Activated CD8-positive, alpha-beta memory T cell treated with anti-CD3 and anti-CD28 coated beads, Interleukin-2, amount 50 U/mL, for 48 hours (primary cell): ENCODE results near the gene KRTAP12-1.

Experiments used
- DNase-seq: peaks from one replicate; pipeline ENCODE4 v3.0.0-alpha.2; 2020

KRTAP12-1 gene

GRCh38 chr21:44710756-44711326 lies 28.9 kb upstream of the KRTAP12-1 start:
- DNase-seq, result no peak

- peak; percentile 53 for DNase-seq
Observed at GRCh38 chr21:44710294-44710665, 28.3 kb upstream of the KRTAP12-1 start.

GRCh38 chr21:44709426-44710293 lies 27.7 kb upstream of the KRTAP12-1 start:
- DNase-seq, result peak; percentile 54

GRCh38 chr21:44708866-44709425 lies 27.0 kb upstream of the KRTAP12-1 start:
- peak; percentile 48 for DNase-seq

- peak; percentile 51 for DNase-seq
Observed at GRCh38 chr21:44708213-44708865, 26.4 kb upstream of the KRTAP12-1 start.

- DNase-seq, result peak; percentile 48
Observed at GRCh38 chr21:44706706-44707581, 25.0 kb upstream of the KRTAP12-1 start.

- DNase-seq, result peak; percentile 39
Observed at GRCh38 chr21:44706026-44706705, 24.2 kb upstream of the KRTAP12-1 start.

- peak; percentile 42 for DNase-seq
Observed at GRCh38 chr21:44704636-44705001, 22.7 kb upstream of the KRTAP12-1 start.

- peak; percentile 42 for DNase-seq
Observed at GRCh38 chr21:44703731-44704635, 22.0 kb upstream of the KRTAP12-1 start.

GRCh38 chr21:44702973-44703730 lies 21.2 kb upstream of the KRTAP12-1 start:
- DNase-seq, result peak; percentile 44

- DNase-seq, result peak; percentile 37
Observed at GRCh38 chr21:44702111-44702972, 20.4 kb upstream of the KRTAP12-1 start.

- peak; percentile 42 for DNase-seq
Observed at GRCh38 chr21:44701541-44701940, 19.6 kb upstream of the KRTAP12-1 start.

- peak; percentile 13 for DNase-seq
Observed at GRCh38 chr21:44701023-44701400, 19.0 kb upstream of the KRTAP12-1 start.

- peak; percentile 22 for DNase-seq
Observed at GRCh38 chr21:44700101-44701022, 18.4 kb upstream of the KRTAP12-1 start.

- peak; percentile 20 for DNase-seq
Observed at GRCh38 chr21:44699502-44700001, 17.6 kb upstream of the KRTAP12-1 start.

GRCh38 chr21:44697811-44698734 lies 16.1 kb upstream of the KRTAP12-1 start:
- DNase-seq, result peak; percentile 45
